Astrocyte (in vitro differentiated cells and primary cell): ENCODE data around the gene NOS1AP.

Experiments used
- EZH2 ChIP-seq: IDR thresholded peaks from 2 replicates; pipeline ENCODE4 v1.6.1; 2012; ENCODE audit warnings: mild to moderate bottlenecking, low read length, inconsistent platforms; ENCODE audit not compliant: insufficient read depth
- TF ChIP-seq, protein P1 (sequence below): IDR thresholded peaks from 2 replicates; pipeline ENCODE4 v1.5.1; 2011; ENCODE audit warnings: low read depth, mild to moderate bottlenecking, inconsistent platforms, low read length, moderate library complexity; ENCODE audit not compliant: insufficient read depth

DNA sequence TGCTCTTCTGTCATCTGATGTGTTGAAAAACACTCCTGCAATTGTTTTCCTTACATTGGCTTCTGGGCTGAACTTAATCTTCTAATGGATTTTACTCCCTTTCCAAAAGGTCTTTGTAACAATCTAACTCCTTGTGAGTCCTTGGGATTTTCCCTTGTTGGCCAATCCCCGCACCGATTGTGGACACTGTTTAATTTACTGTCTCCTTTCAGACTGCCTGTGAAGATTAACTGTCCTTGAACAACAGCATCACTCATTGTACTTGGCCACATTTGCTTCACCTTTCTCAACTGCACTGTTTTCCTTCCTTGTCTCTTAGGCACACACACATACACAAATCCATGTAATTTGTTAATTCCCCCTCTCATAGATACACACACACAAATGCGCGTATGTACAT lies 186.8 kb downstream of the NOS1AP start:
- TF ChIP-seq, protein P1, sequence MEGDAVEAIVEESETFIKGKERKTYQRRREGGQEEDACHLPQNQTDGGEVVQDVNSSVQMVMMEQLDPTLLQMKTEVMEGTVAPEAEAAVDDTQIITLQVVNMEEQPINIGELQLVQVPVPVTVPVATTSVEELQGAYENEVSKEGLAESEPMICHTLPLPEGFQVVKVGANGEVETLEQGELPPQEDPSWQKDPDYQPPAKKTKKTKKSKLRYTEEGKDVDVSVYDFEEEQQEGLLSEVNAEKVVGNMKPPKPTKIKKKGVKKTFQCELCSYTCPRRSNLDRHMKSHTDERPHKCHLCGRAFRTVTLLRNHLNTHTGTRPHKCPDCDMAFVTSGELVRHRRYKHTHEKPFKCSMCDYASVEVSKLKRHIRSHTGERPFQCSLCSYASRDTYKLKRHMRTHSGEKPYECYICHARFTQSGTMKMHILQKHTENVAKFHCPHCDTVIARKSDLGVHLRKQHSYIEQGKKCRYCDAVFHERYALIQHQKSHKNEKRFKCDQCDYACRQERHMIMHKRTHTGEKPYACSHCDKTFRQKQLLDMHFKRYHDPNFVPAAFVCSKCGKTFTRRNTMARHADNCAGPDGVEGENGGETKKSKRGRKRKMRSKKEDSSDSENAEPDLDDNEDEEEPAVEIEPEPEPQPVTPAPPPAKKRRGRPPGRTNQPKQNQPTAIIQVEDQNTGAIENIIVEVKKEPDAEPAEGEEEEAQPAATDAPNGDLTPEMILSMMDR, result no peak
- no peak for TF ChIP-seq EZH2
